Measurements from ENCODE around the gene DSE. TPM values are rescaled to one million over a fixed set of nuclear protein-coding genes. Genes with fewer than 3 reads are reported as not detected.

The DSE gene
- total RNA-seq, 4 donors from 2014 or later, result 71.2 to 129 (median 119) TPM

GRCh38 chr6:116365743-116366142 lies 5.0 kb upstream of the DSE start:
- TF ChIP-seq CTCF (IDR thresholded peaks at IDR 0.05; ENCODE audit: low read depth), result no peak

GRCh38 chr6:116366740-116367275 lies 3.9 kb upstream of the DSE start:
- no peak for TF ChIP-seq CTCF (IDR thresholded peaks at IDR 0.05; ENCODE audit: low read depth)

- TF ChIP-seq CTCF (IDR thresholded peaks at IDR 0.05; ENCODE audit: low read depth), result no peak
Measured at GRCh38 chr6:116369540-116369939, 1.2 kb upstream of the DSE start.

GRCh38 chr6:116369964-116370759 lies 585 bp upstream of the DSE start:
- no peak for TF ChIP-seq CTCF (IDR thresholded peaks at IDR 0.05; ENCODE audit: low read depth)

- no peak for TF ChIP-seq CTCF (IDR thresholded peaks at IDR 0.05; ENCODE audit: low read depth)
Measured at GRCh38 chr6:116371120-116371917, 572 bp downstream of the DSE start.

GRCh38 chr6:116371918-116372209 lies 1.1 kb downstream of the DSE start:
- TF ChIP-seq CTCF (IDR thresholded peaks at IDR 0.05; ENCODE audit: low read depth), result no peak

- TF ChIP-seq CTCF (IDR thresholded peaks at IDR 0.05; ENCODE audit: low read depth), result no peak
Measured at GRCh38 chr6:116373300-116373699, 2.6 kb downstream of the DSE start.

Data from subcutaneous adipose tissue (tissue), 4 donors.